ENCODE measurements around the gene MORF4L1.

Gene MORF4L1

GRCh38 chr15:78943692-78944091 lies 71.0 kb downstream of the MORF4L1 start:
- no peak for DNase-seq

- DNase-seq, result no peak
These were observed 71.5 kb downstream of the MORF4L1 start for GRCh38 chr15:78944202-78944625.

DNA sequence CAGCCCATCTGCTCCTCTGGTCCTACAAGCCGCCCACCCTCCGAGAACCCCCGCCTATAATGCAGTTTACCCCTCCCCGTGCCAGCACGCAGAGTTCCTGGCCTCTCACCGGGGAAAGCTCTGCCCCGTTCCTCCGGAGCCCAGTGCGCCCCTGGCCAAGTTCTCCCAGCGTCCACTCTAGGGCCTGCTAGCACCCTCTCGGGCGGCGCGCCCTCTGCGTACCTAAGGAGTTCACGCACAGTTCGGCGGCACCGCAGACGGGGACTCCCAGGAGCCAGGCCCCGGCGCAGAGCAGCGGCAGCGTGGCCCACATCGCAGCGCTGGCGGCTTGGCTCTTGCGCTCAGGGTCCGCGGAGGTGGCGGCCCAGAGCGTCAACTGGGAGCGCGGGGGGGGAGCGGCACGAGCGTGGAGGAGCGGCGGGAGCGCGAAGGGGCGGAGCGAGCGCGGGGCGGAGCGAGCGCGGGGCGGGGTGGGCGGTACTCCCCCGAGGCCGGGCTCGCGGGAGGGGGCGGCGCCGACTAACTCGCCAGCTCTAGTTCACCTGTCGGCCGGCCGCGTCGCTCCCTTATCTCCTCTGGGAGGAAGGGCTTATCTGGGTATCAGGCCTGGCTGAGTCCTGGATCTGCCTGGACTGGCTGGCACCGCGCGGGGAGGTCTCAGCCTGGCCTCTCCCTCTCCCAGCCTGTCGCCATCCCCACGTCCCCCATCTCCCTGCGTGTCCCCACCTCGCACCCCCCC lies 72.1 kb downstream of the MORF4L1 start, which contains the start of gene CTSH:
Gene CTSH (minus strand): TSS at position 378 of the 739 bp plus-strand sequence. CDS start 65 bp downstream, at position 313.
- DNase-seq, result peak in 51 of 58 donors; percentile 20 to 81 (median 61)

DNA sequence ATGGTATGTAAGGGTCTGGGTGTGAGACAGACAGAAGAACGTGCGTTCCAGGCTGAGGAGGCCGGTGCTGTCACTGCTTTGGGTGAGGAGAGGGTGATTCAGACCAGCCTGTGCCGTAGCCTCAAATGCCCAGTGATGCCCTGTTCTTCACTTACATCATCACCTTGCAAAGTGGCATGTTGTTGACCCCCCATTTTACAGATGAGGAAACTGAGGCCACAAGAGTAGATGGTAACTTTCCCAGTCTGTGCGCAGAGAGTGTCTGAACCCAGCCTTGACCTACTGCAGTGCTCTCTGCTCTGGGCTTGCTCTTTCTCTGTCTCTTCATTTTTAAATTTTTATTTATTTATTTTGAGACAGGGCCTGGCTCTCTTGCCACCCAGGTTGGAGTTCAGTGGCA lies 73.8 kb downstream of the MORF4L1 start:
- no peak for DNase-seq

DNA sequence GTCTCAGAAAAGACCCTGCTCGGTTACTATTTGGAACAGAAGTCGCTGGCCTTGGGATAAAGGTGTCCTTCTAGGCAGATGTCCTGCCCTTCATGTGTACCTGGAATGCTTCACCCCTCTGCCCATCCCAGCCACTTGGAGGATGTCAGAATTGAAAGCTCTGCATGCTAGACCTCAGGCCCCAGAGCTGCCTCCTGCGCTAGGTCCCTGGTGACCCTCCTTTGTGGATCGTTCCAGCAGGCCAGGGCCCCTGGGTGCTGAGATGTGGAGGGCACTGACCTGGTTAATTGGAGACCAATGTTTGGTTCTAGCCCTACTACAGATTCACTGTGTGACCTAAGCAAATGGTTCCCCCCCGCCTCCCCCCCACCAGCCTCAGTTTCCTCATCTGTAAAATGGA lies 74.8 kb downstream of the MORF4L1 start:
- no peak for DNase-seq
